SK-N-SH (cell line): Measurements from ENCODE around the gene RIN2. TPM values are rescaled to one million over a fixed set of nuclear protein-coding genes. Genes with fewer than 3 reads are reported as not detected.

Experiments used
- CTCF ChIA-PET: fragments of 300-600, 350-600 bp; formaldehyde crosslinking; extraction: SDS; loops from one replicate; lab custom pipeline; 2021; lab: Yijun Ruan, JAX
- POLR2A ChIA-PET: fragments of 350-600 bp; sonication (Branson Sonifier 250); formaldehyde crosslinking; extraction: SDS; loops from one replicate; lab custom pipeline; 2020; ENCODE audit warnings: antibody characterized with exemption, inconsistent platforms; lab: Yijun Ruan, JAX
- DNase-seq: peaks from one replicate; pipeline ENCODE4 v3.0.0; 2012
- H2AFZ ChIP-seq: fragments of 200-600 bp; sonication (generic); 2 replicates; pipeline ENCODE4 v1.8.1; 2016; ENCODE audit warnings: antibody characterized with exemption, mild to moderate bottlenecking, low read depth
- H3F3A ChIP-seq: fragments of 200-600 bp; sonication (generic); replicated peaks from 2 replicates; pipeline ENCODE3; 2016; ENCODE audit warnings: antibody characterized with exemption, mild to moderate bottlenecking; ENCODE audit not compliant: insufficient read depth
- H3K27ac ChIP-seq, 2 experiments: fragments of 200-500 bp in 1 of 2; fragments of 200-600 bp in 1 of 2; sonication (Bioruptor generic) in 1 of 2; sonication (generic), shearing (Covaris generic) in 1 of 2; 2 replicates each; pipeline versions ENCODE4 v1.5.1 to v1.6.1; 2014 to 2016; ENCODE audit warnings: low read depth in 2 of 2, inconsistent platforms in 1 of 2, low read length in 1 of 2, mild to moderate bottlenecking in 1 of 2, mixed read lengths in 1 of 2
- H3K27me3 ChIP-seq: fragments of 200-600 bp; sonication (generic), shearing (Covaris generic); 2 replicates; pipeline ENCODE4 v1.6.1; 2016; ENCODE audit warnings: mixed run types; ENCODE audit not compliant: insufficient read depth
- H3K36me3 ChIP-seq, 2 experiments: fragments of 200-500 bp in 1 of 2; fragments of 200-600 bp in 1 of 2; sonication (Bioruptor generic) in 1 of 2; sonication (generic) in 1 of 2; replicated peaks in 1 of 2; 2 replicates each; pipeline versions ENCODE3 to v1.5.1; 2014 to 2016; ENCODE audit warnings: low read length in 1 of 2, mild to moderate bottlenecking in 1 of 2; ENCODE audit not compliant: insufficient read depth in 2 of 2, control insufficient read depth in 1 of 2
- H3K4me1 ChIP-seq, 2 experiments: fragments of 200-500 bp in 1 of 2; fragments of 200-600 bp in 1 of 2; sonication (Bioruptor generic) in 1 of 2; sonication (generic), shearing (Covaris generic) in 1 of 2; 2 replicates each; pipeline versions ENCODE4 v1.5.1 to v1.6.1; 2014 to 2016; ENCODE audit warnings: low read depth in 1 of 2, low read length in 1 of 2, mixed run types in 1 of 2; ENCODE audit not compliant: insufficient read depth in 2 of 2, control insufficient read depth in 1 of 2
- H3K4me2 ChIP-seq: fragments of 200-600 bp; sonication (generic), shearing (Covaris generic); 2 replicates; pipeline ENCODE4 v1.6.1; 2017; ENCODE audit warnings: mixed run types
- H3K4me3 ChIP-seq, 2 experiments: fragments of 200-500 bp in 1 of 2; fragments of 200-600 bp in 1 of 2; sonication (Bioruptor generic) in 1 of 2; sonication (generic), shearing (Covaris generic) in 1 of 2; 2 replicates each; pipeline versions ENCODE4 v1.5.1 to v1.8.1; 2014 to 2016; ENCODE audit warnings: low read depth in 2 of 2, inconsistent platforms in 1 of 2, low read length in 1 of 2, mild to moderate bottlenecking in 1 of 2, mixed read lengths in 1 of 2, moderate library complexity in 1 of 2
- H3K79me2 ChIP-seq: fragments of 200-600 bp; sonication (generic); 2 replicates; pipeline ENCODE4 v1.8.1; 2017; ENCODE audit warnings: mild to moderate bottlenecking; ENCODE audit not compliant: insufficient read depth
- H3K9ac ChIP-seq: fragments of 200-600 bp; sonication (generic); 2 replicates; pipeline ENCODE4 v1.6.1; 2017; ENCODE audit warnings: mixed run types
- H3K9me2 ChIP-seq: fragments of 200-600 bp; sonication (generic); 2 replicates; pipeline ENCODE4 v1.6.1; 2017; ENCODE audit warnings: mixed run types
- H3K9me3 ChIP-seq: fragments of 200-600 bp; sonication (generic); 2 replicates; pipeline ENCODE4 v1.6.1; 2017; ENCODE audit warnings: mixed run types, mild to moderate bottlenecking, moderate library complexity
- H4K20me1 ChIP-seq: fragments of 200-600 bp; sonication (generic); 2 replicates; pipeline ENCODE4 v1.6.1; 2017; ENCODE audit warnings: mild to moderate bottlenecking, mixed run types; ENCODE audit not compliant: insufficient read depth
- CHD2 ChIP-seq: fragments of 150-350 bp; IDR thresholded peaks from 2 replicates; pipeline ENCODE4 v1.6.1; 2018; ENCODE audit warnings: low read length; ENCODE audit not compliant: partially characterized antibody
- CTCF ChIP-seq: fragments of 200-600 bp; sonication (generic); IDR thresholded peaks from 2 replicates; pipeline ENCODE4 v1.6.1; 2017; ENCODE audit warnings: antibody characterized with exemption, mild to moderate bottlenecking, moderate library complexity
- EP300 ChIP-seq, 2 experiments: IDR thresholded peaks; 2 replicates each; pipeline versions ENCODE4 v1.4.0 to v1.6.1; 2012; ENCODE audit warnings: borderline replicate concordance in 1 of 2, low read depth in 1 of 2, low read length in 1 of 2
- FOSL2 ChIP-seq: IDR thresholded peaks from 2 replicates; pipeline ENCODE4 v1.4.0; 2012; ENCODE audit warnings: low read depth, mild to moderate bottlenecking, moderate library complexity, borderline replicate concordance
- MAX ChIP-seq: IDR thresholded peaks from 2 replicates; pipeline ENCODE4 v1.4.0; 2012; ENCODE audit warnings: low read depth
- MEF2A ChIP-seq: IDR thresholded peaks from 2 replicates; pipeline ENCODE4 v1.4.0; 2012; ENCODE audit warnings: low read depth, borderline replicate concordance
- NRF1 ChIP-seq: IDR thresholded peaks from 2 replicates; pipeline ENCODE4 v1.6.1; 2012; ENCODE audit warnings: low read depth, mild to moderate bottlenecking, low read length
- REST ChIP-seq: IDR thresholded peaks from 2 replicates; pipeline ENCODE4 v1.6.1; 2012; ENCODE audit warnings: mild to moderate bottlenecking, low read depth, low read length, moderate library complexity
- RXRA ChIP-seq: IDR thresholded peaks from 2 replicates; pipeline ENCODE4 v1.4.0; 2012; ENCODE audit warnings: low read depth, mild to moderate bottlenecking, borderline replicate concordance
- SIN3A ChIP-seq: IDR thresholded peaks from 2 replicates; pipeline ENCODE4 v1.6.1; 2012; ENCODE audit warnings: low read depth, mild to moderate bottlenecking, low read length, moderate library complexity, borderline replicate concordance
- TCF12 ChIP-seq: IDR thresholded peaks from 2 replicates; pipeline ENCODE4 v1.4.0; 2012
- TEAD4 ChIP-seq: IDR thresholded peaks from 2 replicates; pipeline ENCODE4 v1.4.0; 2012; ENCODE audit warnings: mild to moderate bottlenecking, borderline replicate concordance; ENCODE audit not compliant: insufficient read depth
- ZBTB33 ChIP-seq: IDR thresholded peaks from 2 replicates; pipeline ENCODE4 v1.4.0; 2012; ENCODE audit warnings: low read depth, borderline replicate concordance
- WGBS: methylation state at CpG from one replicate; pipeline ENCODE4 v1.1.6; 2017; ENCODE audit warnings: low lambda C conversion rate; 5-methylcytosine and 5-hydroxymethylcytosine counted together
- polyA plus RNA-seq, 3 experiments: library from polyadenylated mRNA; depleted of rRNA; stranded (reverse); fragments of >200 nt; gene quantifications; 2 replicates each; pipeline ENCODE4 v1.2.3, GENCODE V29; 2012
- TF ChIP-seq, protein P1 (sequence below): IDR thresholded peaks from 2 replicates; pipeline ENCODE4 v1.4.0; 2012; ENCODE audit warnings: low read depth, borderline replicate concordance

The RIN2 gene
- polyA plus RNA-seq, 1 of the 3 experiments (the other 2 are of a cell fraction), result 6.8 TPM

- TF ChIP-seq CTCF, result no peak
- no peak for TF ChIP-seq SIN3A
- TF ChIP-seq, protein P1, sequence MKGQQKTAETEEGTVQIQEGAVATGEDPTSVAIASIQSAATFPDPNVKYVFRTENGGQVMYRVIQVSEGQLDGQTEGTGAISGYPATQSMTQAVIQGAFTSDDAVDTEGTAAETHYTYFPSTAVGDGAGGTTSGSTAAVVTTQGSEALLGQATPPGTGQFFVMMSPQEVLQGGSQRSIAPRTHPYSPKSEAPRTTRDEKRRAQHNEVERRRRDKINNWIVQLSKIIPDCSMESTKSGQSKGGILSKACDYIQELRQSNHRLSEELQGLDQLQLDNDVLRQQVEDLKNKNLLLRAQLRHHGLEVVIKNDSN, result no peak
- no peak for TF ChIP-seq RXRA
- no peak for TF ChIP-seq EP300 (IDR thresholded peaks at IDR 0.05; ENCODE audit: borderline replicate concordance in 1 of 2, low read depth in 1 of 2, low read length in 1 of 2)
These were observed 7.9 kb downstream of the RIN2 start (continued) for GRCh38 chr20:19765913-19766312.

DNA sequence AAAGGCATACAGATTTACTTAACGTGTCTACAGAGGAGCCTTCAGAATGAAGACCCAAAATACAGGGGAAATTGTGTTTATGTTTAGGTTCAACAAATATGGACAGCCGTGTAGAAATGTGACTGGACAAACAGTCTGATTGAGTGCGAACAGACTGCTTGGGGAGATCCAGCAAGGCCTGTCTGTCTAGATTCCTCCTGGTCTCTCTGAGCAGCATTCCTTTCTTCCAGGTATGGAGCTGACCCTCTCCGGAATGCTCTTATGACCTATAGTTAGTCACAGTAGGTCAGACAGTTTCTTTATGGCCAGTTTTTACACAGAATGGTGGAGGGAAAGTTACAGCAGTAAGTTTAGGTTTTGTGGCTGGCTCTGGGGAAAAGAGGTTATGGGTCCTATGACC lies 9.0 kb downstream of the RIN2 start:
- Histone ChIP-seq H3K9ac (no peak overlapping the region), H3K27ac (no peak overlapping the region), H3K4me2 (no peak overlapping the region), H3K79me2 (0 out of 2 replicates have a peak, but pooled peaks cover 5% of the 10 kb centered on the region), H3K9me3 (no peaks in the 10 kb centered on the region), H2AFZ (no peak overlapping the region), H3K36me3 (no peaks in the 10 kb centered on the region), H3K9me2 (no peaks in the 10 kb centered on the region), H3F3A (no peaks in the 10 kb centered on the region), H3K27me3 (no peaks in the 10 kb centered on the region), H4K20me1 (peaks cover 9% of the 10 kb centered on the region; the same call in 1 of the 2 replicates), H3K4me1 (no peaks in the 10 kb centered on the region; a peak in 1 of 4 replicates), H3K4me3 (no peak overlapping the region)
- DNase-seq, result no peak
- no peak for TF ChIP-seq TCF12
- TF ChIP-seq RXRA, result no peak
- no peak for TF ChIP-seq NRF1
- TF ChIP-seq REST, result no peak
- no peak for TF ChIP-seq MEF2A
- TF ChIP-seq ZBTB33, result no peak
- no peak for TF ChIP-seq MAX
- no peak for TF ChIP-seq CHD2
- TF ChIP-seq TEAD4, result no peak
- TF ChIP-seq FOSL2, result no peak
- POLR2A ChIA-PET, result no interaction called here
- CTCF ChIA-PET, result no interaction called here
- 77% methylated on average over 4 of the region's 4 CpGs for WGBS
